Measurements from ENCODE around the gene ADAM22.

ADAM22 gene

DNA sequence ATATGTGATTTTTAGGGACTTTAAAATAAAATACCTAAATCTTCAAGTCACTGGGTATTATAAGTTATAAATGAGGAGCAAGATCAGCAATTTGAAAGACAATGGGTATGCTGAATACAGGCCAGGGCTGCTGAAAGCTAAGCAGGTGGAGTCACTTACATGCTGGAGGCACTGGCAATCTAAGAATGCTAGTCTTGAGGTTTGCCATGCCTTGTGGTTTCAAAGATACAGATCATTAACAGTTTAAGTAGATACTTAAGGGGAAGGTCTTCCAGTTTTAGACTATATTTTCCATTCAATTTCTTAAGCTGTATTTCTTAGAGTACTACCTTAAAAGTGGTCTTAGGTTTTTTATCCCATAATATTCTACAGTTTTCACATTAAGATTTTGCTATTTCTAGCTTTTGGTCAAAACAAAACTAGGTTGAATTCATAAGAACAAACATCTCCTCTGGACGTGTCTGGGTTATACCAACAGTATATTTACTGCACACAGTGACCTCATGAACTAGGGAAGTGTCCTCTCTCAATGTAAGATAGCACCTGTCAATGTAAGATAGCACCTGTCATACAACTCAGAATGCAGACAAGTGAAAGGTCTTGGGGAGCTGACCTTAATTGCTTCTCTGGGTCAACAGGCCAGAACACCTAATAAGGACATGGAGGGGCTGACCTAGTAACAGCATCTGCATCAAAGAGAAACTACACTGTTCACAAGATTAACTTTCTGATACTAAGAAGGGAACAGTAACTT lies 283.8 kb downstream of the ADAM22 start:
- DNase-seq (ENCODE audit: low read depth in 2 of 2) = no peak

DNA sequence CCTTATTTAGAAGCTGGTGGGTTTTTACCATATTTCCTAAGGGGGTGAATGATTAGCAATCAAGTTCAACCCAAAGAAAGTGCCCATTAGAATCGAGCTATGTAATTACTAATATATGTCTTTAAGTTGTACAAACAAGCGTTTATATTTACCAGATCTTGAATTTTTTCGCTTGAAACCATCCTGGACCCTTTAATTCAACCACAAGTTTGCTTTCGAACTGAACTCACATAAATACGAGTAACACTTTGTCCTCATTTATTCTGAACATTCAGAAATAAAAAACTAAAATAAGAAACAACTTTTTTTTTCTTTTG lies 284.3 kb downstream of the ADAM22 start:
- DNase-seq (ENCODE audit: low read depth in 2 of 2) = no peak

- peak in 1 of 2 donors; percentile 3 for DNase-seq (ENCODE audit: low read depth in 2 of 2)
Measured at GRCh38 chr7:88218836-88219605, 285.0 kb downstream of the ADAM22 start.

DNA sequence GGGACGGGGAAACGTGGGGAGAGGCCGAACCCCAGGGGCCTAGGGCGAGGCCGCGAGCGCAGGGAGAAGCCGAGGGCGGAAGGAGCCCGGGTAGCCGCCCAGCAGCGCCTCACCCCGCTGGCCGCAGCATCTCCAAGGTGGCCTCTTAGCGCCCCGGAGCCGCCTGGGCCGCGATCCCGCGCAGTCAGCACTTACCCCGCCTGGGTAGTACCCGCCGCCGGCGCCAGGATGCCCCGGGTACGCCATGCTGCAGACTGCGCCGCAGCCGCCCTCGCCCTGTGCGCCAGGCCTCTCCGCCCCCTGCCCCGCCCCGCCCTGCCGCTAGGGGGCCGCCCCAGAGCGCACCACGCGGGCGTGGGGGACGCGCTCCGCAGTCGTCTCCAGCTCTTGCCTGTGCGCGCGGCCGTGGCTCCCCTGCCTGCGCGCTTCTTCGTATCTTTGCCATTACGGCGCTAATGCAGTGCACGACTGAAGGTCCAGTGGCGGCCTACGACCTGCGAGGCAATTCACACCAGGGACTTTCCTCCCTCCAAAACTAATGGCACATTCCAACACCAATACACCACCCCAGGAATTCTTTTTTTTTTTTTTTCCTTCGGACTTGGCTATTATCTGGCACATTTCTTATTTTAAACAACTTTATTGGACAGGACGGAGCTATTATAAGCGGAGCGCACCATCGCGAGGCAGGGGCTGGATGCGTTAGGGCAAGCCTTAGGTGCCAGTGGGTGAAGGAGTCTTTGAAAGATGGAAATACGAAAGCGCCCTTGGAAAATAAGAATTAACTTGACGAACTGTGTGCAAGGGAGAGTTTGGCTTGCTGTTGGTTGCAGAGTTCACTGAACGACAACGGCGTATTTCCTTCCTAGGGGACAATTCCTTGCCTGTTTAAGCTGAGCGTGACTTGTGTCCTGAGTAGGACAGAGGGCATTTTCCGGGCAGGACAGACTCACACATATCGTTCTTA lies 286.0 kb downstream of the ADAM22 start, which contains the start of gene SRI:
Gene SRI (minus strand): TSS at position 258 of the 967 bp plus-strand sequence. CDS start 12 bp downstream, at position 246.
- DNase-seq (ENCODE audit: low read depth in 2 of 2) = peak; percentile 77 to 85

DNA sequence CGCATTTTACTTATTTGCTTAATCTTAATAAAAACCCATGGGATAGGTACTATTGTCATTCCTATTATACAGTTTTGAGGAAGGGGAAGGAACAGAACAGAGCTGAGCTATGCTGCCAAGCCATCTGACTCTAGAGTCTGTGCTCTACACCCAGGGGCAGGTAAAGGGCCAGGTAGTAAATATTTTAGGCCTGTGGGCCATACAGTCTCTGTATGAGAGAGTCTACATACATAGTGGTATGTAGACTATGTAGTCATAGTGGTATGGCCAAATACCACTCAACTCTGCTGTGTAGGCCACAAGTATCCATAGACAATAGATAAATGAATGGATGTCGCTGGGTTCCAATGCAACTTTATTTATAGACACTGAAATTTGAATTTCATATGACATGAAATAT lies 289.2 kb downstream of the ADAM22 start:
- DNase-seq (ENCODE audit: low read depth in 2 of 2) = no peak

DNA sequence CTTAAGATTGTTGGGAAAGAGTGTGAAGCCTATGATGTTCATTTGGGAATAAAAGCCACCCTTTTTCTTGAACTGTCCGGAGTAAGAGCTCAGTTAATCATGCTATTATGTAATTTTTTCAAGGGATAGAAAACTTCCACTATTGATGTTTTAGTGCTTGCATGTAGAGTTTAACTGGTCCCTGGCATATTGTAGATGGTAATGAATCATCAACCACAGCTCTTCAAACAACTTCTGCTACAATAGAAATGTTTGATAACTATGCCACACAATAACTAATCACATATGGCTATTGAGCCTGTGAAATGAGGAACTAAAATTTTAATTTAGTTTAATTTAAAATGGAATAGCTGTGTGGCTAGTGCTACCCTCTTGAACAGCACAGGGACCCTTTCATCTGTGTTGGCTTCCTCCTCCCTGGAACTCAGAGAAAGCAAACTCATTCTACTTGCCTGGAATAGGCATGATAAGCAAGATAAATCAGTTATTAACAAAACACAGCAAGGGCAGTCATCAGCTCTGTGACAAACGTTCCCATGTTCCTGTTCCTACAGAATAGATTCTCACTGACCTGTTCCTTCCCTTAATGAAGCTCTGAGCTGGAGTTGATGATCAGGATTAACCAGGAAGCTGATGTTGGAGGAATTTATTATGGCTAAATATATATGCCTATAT lies 290.7 kb downstream of the ADAM22 start:
- no peak for DNase-seq (ENCODE audit: low read depth in 2 of 2)

GRCh38 chr7:88226201-88226600 lies 292.1 kb downstream of the ADAM22 start:
- DNase-seq (ENCODE audit: low read depth in 2 of 2) = no peak

- DNase-seq (ENCODE audit: low read depth in 2 of 2) = no peak
Measured at GRCh38 chr7:88226886-88227516, 292.9 kb downstream of the ADAM22 start.

DNA sequence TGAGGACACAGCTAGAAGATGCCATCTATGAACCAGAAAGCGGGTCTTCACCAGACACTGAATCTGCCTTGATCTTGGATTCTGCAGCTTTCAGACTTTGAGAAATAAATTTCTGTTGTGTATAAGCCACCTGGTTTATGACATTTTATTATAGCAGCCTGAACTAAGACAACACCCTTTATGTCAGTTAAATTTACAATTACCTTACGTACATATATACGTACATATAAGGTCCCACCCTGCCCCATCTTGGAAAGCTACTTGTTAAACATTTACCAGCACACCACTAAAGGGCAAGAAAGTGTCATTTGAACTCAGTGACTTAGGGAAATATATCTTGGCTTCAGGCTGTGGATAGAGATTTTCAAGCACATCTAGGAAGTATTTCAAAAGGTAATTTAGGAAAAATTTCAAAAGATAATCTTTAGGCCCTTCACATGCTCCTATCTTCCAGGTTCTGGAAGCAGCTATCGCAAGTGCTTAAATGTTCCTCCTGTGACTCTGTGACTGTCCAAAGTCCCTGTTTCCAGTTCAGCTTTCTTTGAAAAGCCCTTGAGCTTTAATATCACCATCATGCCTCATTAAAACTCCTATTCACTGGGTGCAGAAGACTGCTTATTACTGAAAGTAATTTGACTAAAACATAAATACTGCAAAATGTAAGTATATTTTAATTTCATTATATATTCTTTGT lies 295.4 kb downstream of the ADAM22 start:
- no peak for DNase-seq (ENCODE audit: low read depth in 2 of 2)

DNA sequence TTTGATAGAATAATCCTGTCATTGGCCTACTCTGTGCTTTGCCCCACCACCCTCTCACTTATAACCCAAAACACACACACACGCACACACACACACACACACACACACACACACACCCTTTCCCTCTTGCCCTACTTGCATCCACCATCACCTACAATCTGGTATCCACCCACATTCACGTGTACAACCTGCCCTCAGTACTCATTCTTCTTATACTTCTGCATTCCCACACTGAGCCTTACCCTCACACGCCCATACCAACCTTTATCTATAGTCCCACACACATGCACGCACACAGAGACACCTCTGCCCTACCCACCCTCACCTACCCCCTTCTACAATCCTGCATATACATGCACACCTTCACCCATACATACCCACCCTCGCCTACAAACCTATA lies 296.6 kb downstream of the ADAM22 start:
- DNase-seq (ENCODE audit: low read depth in 2 of 2) = no peak

GRCh38 chr7:88233828-88234227 lies 299.8 kb downstream of the ADAM22 start:
- no peak for DNase-seq (ENCODE audit: low read depth in 2 of 2)

- no peak for DNase-seq (ENCODE audit: low read depth in 2 of 2)
Measured at GRCh38 chr7:88239852-88240251, 305.8 kb downstream of the ADAM22 start.

DNA sequence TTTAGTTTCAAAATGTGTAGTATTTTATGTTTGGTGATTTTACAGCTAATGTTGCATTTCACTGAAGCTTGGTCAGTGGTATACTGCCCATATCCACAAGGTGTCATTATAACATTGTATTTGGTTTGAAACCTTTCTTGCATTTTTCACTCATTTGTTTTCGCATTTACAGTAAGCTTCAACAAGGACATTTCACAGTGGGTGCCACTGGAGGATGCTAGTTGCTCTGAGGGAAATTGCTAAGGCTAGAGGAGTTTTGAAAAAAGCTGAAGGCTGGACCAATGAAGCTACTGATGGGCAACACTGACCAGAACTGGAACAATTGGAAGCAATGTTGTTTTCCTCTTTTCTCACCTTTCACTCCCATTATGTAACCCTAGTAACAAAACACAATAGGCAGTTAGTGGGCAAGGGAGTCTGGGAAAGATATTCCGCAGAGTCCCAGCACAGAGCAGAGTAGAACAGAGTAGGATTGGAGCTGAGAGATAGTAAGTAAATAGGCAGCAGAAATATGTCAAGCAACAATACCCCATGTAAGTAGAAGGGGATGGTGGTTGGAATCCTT lies 309.4 kb downstream of the ADAM22 start:
- no peak for DNase-seq (ENCODE audit: low read depth in 2 of 2)

- no peak for DNase-seq (ENCODE audit: low read depth in 2 of 2)
Measured at GRCh38 chr7:88244258-88244657, 310.2 kb downstream of the ADAM22 start.
